Measurements from ENCODE around the gene EYA2.

EYA2 gene

GRCh38 chr20:47206962-47207641, 312.5 kb downstream of the EYA2 start:
- DNase-seq = no peak

GRCh38 chr20:47208534-47209174, 314.0 kb downstream of the EYA2 start:
- no peak for DNase-seq

GRCh38 chr20:47209982-47210381, 315.3 kb downstream of the EYA2 start:
- DNase-seq = no peak

GRCh38 chr20:47210470-47210869, 315.8 kb downstream of the EYA2 start:
- no peak for DNase-seq

GRCh38 chr20:47211036-47211435, 316.4 kb downstream of the EYA2 start:
- DNase-seq = no peak

GRCh38 chr20:47212606-47213207, 318.1 kb downstream of the EYA2 start:
- DNase-seq = no peak

- DNase-seq = no peak
These were observed 319.3 kb downstream of the EYA2 start for GRCh38 chr20:47213966-47214365.

- DNase-seq = no peak
These were observed 321.2 kb downstream of the EYA2 start for GRCh38 chr20:47215653-47216397.

- peak in 1 of 14 donors; percentile 60 for DNase-seq
These were observed 322.3 kb downstream of the EYA2 start for GRCh38 chr20:47216819-47217410.

GRCh38 chr20:47217482-47218446, 323.1 kb downstream of the EYA2 start:
- DNase-seq = no peak

- DNase-seq = no peak
These were observed 325.5 kb downstream of the EYA2 start for GRCh38 chr20:47220161-47220582.

GRCh38 chr20:47221036-47221625, 326.5 kb downstream of the EYA2 start:
- DNase-seq = no peak

GRCh38 chr20:47222468-47223119, 328.0 kb downstream of the EYA2 start:
- no peak for DNase-seq

- DNase-seq = no peak
These were observed 329.3 kb downstream of the EYA2 start for GRCh38 chr20:47223896-47224295.

GRCh38 chr20:47224300-47224791, 329.7 kb downstream of the EYA2 start:
- peak in 1 of 14 donors; percentile 86 for DNase-seq

GRCh38 chr20:47224857-47225256, 330.2 kb downstream of the EYA2 start:
- DNase-seq = no peak

GRCh38 chr20:47225458-47225857, 330.8 kb downstream of the EYA2 start:
- DNase-seq = no peak

- DNase-seq = no peak
These were observed 332.5 kb downstream of the EYA2 start for GRCh38 chr20:47227119-47227518.

GRCh38 chr20:47227576-47227975, 332.9 kb downstream of the EYA2 start:
- DNase-seq = no peak

- DNase-seq = no peak
These were observed 334.0 kb downstream of the EYA2 start for GRCh38 chr20:47228654-47229053.

Data from C1 segment of cervical spinal cord (tissue), 14 donors.